Keratinocyte (primary cell): ENCODE measurements around the gene HPS4. TPM values are rescaled to one million over a fixed set of nuclear protein-coding genes. Genes with fewer than 3 reads are reported as not detected.

Experiments used
- DNase-seq: peaks from one replicate; pipeline ENCODE4 v3.0.0-alpha.2; 2011; ENCODE audit warnings: low read depth, missing footprints, low spot score
- FAIRE-seq: peaks from 2 replicates; lab custom pipeline; 2011; peaks lifted over from hg19 to GRCh38; lab: Jason Lieb, UNC
- H2AFZ ChIP-seq: 2 replicates; pipeline ENCODE4 v1.6.0; 2012; ENCODE audit warnings: low read length, control low read depth, inconsistent platforms; ENCODE audit not compliant: control insufficient read depth
- H3K27ac ChIP-seq: 2 replicates; pipeline ENCODE4 v1.5.1; 2011; ENCODE audit warnings: low read length; ENCODE audit not compliant: control insufficient read depth, insufficient read depth
- H3K27me3 ChIP-seq: 3 replicates; pipeline ENCODE4 v1.6.0; 2011; ENCODE audit warnings: low read length; ENCODE audit not compliant: control insufficient read depth, insufficient read depth; ENCODE audit errors: extremely low read depth
- H3K36me3 ChIP-seq, 2 experiments: 2 replicates in 1 of 2; 3 replicates in 1 of 2; pipeline ENCODE4 v1.5.1; 2011; ENCODE audit warnings: low read length in 2 of 2, mild to moderate bottlenecking in 1 of 2; ENCODE audit not compliant: control insufficient read depth in 2 of 2, insufficient read depth in 2 of 2; ENCODE audit errors: extremely low read depth in 1 of 2
- H3K4me1 ChIP-seq: 3 replicates; pipeline ENCODE4 v1.5.1; 2011; ENCODE audit warnings: low read length; ENCODE audit not compliant: control insufficient read depth, insufficient read depth; ENCODE audit errors: extremely low read depth
- H3K4me2 ChIP-seq: 3 replicates; pipeline ENCODE4 v1.6.0; 2011; ENCODE audit warnings: low read depth, low read length; ENCODE audit not compliant: control insufficient read depth, insufficient read depth; ENCODE audit errors: extremely low read depth
- H3K4me3 ChIP-seq, 3 experiments: fragments of 200-600 bp in 1 of 3; sonication (generic) in 1 of 3; 2 replicates in 2 of 3; 3 replicates in 1 of 3; pipeline ENCODE4 v1.5.1; 2011 to 2016; ENCODE audit warnings: low read length in 3 of 3, mild to moderate bottlenecking in 3 of 3, control low read depth in 2 of 3, inconsistent platforms in 1 of 3, low read depth in 1 of 3, mixed read lengths in 1 of 3, mixed run types in 1 of 3, moderate library complexity in 1 of 3; ENCODE audit not compliant: control insufficient read depth in 2 of 3, insufficient read depth in 2 of 3; ENCODE audit errors: extremely low read depth in 1 of 3
- H3K79me2 ChIP-seq: 2 replicates; pipeline ENCODE4 v1.6.0; 2012; ENCODE audit warnings: low read length; ENCODE audit not compliant: control insufficient read depth, insufficient read depth
- H3K9ac ChIP-seq: 3 replicates; pipeline ENCODE4 v1.6.0; 2011; ENCODE audit warnings: low read length; ENCODE audit not compliant: control insufficient read depth, insufficient read depth; ENCODE audit errors: extremely low read depth
- H3K9me1 ChIP-seq: 3 replicates; pipeline ENCODE4 v1.6.0; 2011; ENCODE audit warnings: low read length; ENCODE audit not compliant: control insufficient read depth, insufficient read depth; ENCODE audit errors: extremely low read depth
- H3K9me3 ChIP-seq: 2 replicates; pipeline ENCODE4 v1.5.1; 2012; ENCODE audit warnings: low read depth, low read length; ENCODE audit not compliant: control insufficient read depth
- H4K20me1 ChIP-seq: 3 replicates; pipeline ENCODE4 v1.6.0; 2011; ENCODE audit warnings: low read length; ENCODE audit not compliant: control insufficient read depth, insufficient read depth; ENCODE audit errors: extremely low read depth
- EZH2 ChIP-seq: IDR thresholded peaks from one replicate; pipeline ENCODE4 v1.6.1; 2012; ENCODE audit warnings: inconsistent platforms, mild to moderate bottlenecking, low read length, moderate library complexity
- dilution Hi-C: fragments of 300-500 bp; cut with MboI; formaldehyde crosslinking; loops from one replicate; pipeline ENCODE4 v1.7.0; 2020; ENCODE audit warnings: low sequenced_read_pairs; ENCODE audit not compliant: extremely low pct_ligation_motif_present
- polyA plus RNA-seq, 5 experiments: library from polyadenylated mRNA; depleted of rRNA in 3 of 5; stranded (reverse) in 3 of 5; stranded (forward) in 1 of 5; unstranded in 1 of 5; fragments of >200 nt; gene quantifications; 1 replicate in 1 of 5; 2 replicates in 3 of 5; 3 replicates in 1 of 5; pipeline versions ENCODE4 v1.2.1 to v1.2.3, GENCODE V29; 2011 to 2012; ENCODE audit warnings: missing spikeins in 2 of 5, low read depth in 1 of 5, low replicate concordance in 1 of 5
- TF ChIP-seq, protein P1 (sequence below), 3 experiments: IDR thresholded peaks in 1 of 3; conservative IDR thresholded peaks in 1 of 3; optimal IDR thresholded peaks in 1 of 3; 2 replicates in 2 of 3; 3 replicates in 1 of 3; pipeline versions ENCODE3 to v1.5.1; 2011; ENCODE audit warnings: low read length in 3 of 3, mild to moderate bottlenecking in 3 of 3, moderate library complexity in 2 of 3, control low read depth in 1 of 3, inconsistent platforms in 1 of 3; ENCODE audit not compliant: insufficient read depth in 2 of 3; ENCODE audit errors: extremely low read depth in 1 of 3

The HPS4 gene
- polyA plus RNA-seq, 1 donor (not counting 4 experiments of a cell fraction or from before 2014, with no cell fraction given): 21.3 TPM

DNA sequence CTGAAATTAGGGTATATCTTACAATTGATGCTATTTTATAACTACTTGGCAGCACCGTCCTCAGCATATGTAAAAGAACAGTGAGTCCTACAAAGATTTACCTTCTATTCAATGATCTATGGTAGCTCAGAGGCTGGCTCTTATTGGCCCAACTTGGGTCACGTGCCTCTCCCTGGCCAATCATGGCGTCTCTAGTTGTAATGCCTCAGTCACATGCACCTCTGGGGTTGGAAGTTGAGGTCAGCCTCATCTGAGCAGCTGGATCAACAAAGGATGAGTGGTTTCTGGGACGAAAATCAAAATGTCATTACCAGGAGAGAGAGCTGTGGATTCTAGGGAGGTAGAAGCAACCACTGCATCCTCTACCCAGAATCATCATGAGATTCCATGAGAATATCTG, 77.5 kb downstream of the HPS4 start:
- dilution Hi-C loops: no loop called here
- no peaks in the 10 kb centered on the region for H4K20me1 ChIP-seq
- no peak overlapping the region for H3K9ac ChIP-seq
- no peak overlapping the region for H2AFZ ChIP-seq
- no peak overlapping the region for H3K4me3 ChIP-seq
- no peaks in the 10 kb centered on the region for H3K36me3 ChIP-seq
- TF ChIP-seq, protein P1, sequence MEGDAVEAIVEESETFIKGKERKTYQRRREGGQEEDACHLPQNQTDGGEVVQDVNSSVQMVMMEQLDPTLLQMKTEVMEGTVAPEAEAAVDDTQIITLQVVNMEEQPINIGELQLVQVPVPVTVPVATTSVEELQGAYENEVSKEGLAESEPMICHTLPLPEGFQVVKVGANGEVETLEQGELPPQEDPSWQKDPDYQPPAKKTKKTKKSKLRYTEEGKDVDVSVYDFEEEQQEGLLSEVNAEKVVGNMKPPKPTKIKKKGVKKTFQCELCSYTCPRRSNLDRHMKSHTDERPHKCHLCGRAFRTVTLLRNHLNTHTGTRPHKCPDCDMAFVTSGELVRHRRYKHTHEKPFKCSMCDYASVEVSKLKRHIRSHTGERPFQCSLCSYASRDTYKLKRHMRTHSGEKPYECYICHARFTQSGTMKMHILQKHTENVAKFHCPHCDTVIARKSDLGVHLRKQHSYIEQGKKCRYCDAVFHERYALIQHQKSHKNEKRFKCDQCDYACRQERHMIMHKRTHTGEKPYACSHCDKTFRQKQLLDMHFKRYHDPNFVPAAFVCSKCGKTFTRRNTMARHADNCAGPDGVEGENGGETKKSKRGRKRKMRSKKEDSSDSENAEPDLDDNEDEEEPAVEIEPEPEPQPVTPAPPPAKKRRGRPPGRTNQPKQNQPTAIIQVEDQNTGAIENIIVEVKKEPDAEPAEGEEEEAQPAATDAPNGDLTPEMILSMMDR (optimal IDR thresholded peaks at IDR 0.05 in 1 of 3, IDR thresholded peaks at IDR 0.05 in 1 of 3, conservative IDR thresholded peaks at IDR 0.05 in 1 of 3; ENCODE audit: extremely low read depth in 1 of 3, insufficient read depth in 2 of 3, low read length in 3 of 3): no peak
- no peak for TF ChIP-seq EZH2
- no peaks in the 10 kb centered on the region for H3K4me1 ChIP-seq
- no peak overlapping the region for H3K4me2 ChIP-seq
- FAIRE-seq: no peak
- no peaks in the 10 kb centered on the region for H3K79me2 ChIP-seq
- H3K9me1 ChIP-seq: no peaks in the 10 kb centered on the region
- no peak for DNase-seq
- H3K27me3 ChIP-seq: no peaks in the 10 kb centered on the region
- H3K9me3 ChIP-seq: no peaks in the 10 kb centered on the region
- no peak overlapping the region for H3K27ac ChIP-seq

DNA sequence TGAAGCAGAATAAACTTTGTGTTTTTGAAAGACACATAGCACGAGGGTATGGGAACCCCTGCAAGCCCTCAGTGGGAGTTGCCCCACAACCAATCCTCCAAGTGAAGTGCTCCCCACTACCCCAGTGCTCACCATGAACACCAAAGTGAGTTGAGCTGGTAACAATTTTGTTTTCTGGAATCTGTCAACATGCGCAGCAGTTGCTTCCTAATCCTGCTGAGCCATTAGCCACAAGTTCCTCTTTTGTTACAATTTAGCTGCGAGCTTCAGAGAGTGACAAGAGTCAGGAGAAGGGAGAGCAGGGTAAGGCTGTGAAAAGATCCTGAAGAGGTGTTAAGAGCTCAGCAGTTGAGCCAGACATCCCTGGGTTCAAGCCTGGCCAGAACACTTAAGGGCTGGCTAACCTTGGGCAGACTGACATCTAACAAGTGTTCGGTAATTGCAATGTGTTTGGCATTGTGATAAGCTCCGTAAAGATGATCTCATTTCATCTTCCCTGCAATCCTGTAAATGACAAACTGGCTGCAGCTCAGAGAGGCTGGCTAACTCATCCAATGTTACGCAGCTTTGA, 78.6 kb downstream of the HPS4 start:
- Histone ChIP-seq H3K27me3 (no peaks in the 10 kb centered on the region), H2AFZ (no peak overlapping the region), H3K9me3 (no peaks in the 10 kb centered on the region), H4K20me1 (no peaks in the 10 kb centered on the region), H3K79me2 (no peaks in the 10 kb centered on the region), H3K4me1 (no peaks in the 10 kb centered on the region), H3K4me3 (no peak overlapping the region), H3K36me3 (no peaks in the 10 kb centered on the region), H3K9ac (no peak overlapping the region), H3K4me2 (no peak overlapping the region), H3K27ac (no peak overlapping the region), H3K9me1 (no peaks in the 10 kb centered on the region)
- FAIRE-seq: no peak
- dilution Hi-C loops: no loop called here
- no peak for TF ChIP-seq EZH2
- TF ChIP-seq, protein P1 (optimal IDR thresholded peaks at IDR 0.05 in 1 of 3, IDR thresholded peaks at IDR 0.05 in 1 of 3, conservative IDR thresholded peaks at IDR 0.05 in 1 of 3; ENCODE audit: extremely low read depth in 1 of 3, insufficient read depth in 2 of 3, low read length in 3 of 3): no peak
- no peak for DNase-seq
